Mucosa of stomach (tissue), 1 donor: ENCODE measurements around the gene WIZ.

Experiments used
- H3K27me3 ChIP-seq: one replicate; pipeline ENCODE4 v1.7.0; 2013; ENCODE audit warnings: mild to moderate bottlenecking, low read length; ENCODE audit not compliant: control insufficient read depth, insufficient read depth
- H3K36me3 ChIP-seq: one replicate; pipeline ENCODE4 v1.7.0; 2013; ENCODE audit warnings: low read length; ENCODE audit not compliant: control insufficient read depth, insufficient read depth
- H3K4me1 ChIP-seq: one replicate; pipeline ENCODE4 v1.7.0; 2013; ENCODE audit warnings: mild to moderate bottlenecking, low read length; ENCODE audit not compliant: control insufficient read depth, insufficient read depth
- H3K4me3 ChIP-seq: one replicate; pipeline ENCODE4 v1.7.0; 2013; ENCODE audit warnings: low read length
- H3K9ac ChIP-seq: one replicate; pipeline ENCODE4 v1.7.0; 2013; ENCODE audit warnings: mild to moderate bottlenecking, low read length, moderate library complexity
- H3K9me3 ChIP-seq: one replicate; pipeline ENCODE4 v1.7.0; 2013; ENCODE audit warnings: mild to moderate bottlenecking, low read length, moderate library complexity; ENCODE audit not compliant: control insufficient read depth
- donor health status: Pancreatic carcinoma.

Gene WIZ

DNA sequence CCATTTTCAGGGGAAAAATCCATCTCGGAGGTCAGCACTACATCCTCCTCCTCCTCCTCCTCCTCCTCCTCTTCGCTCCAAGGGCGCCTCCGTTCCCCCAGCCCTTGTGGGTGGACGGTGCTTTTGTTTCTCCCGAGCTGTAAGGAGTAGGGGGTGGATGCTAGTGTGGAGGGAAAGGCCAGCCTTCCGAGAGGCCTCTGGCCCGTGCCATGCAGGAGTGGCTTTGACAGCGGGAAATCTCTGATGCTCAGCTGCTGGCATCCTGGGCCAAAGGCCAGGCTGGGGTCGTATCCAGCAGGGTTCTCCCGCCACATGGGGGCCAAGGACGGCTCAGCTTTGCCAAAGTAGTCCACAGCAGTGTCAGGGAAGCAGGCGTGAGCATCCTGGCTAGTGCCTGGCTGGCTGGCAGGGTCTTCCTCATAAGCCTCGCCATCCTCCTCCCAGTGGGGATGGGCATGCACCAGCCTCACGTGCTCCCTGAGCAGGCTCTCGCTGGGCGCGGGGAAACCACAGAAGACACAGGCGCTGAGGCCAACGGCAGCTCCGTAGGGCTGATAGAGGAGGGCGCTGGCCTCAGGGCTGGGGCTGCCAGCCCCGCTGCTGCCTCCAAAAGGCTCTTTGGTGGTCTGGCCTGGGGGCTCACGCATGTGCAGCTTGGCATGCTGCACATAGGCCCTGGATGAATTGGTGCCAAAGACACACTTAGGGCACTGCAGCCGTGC lies 10.5 kb downstream of the WIZ start:
- Histone ChIP-seq H3K36me3 (no peaks in the 10 kb centered on the region), H3K9ac (no peak overlapping the region), H3K4me3 (no peak overlapping the region), H3K9me3 (no peaks in the 10 kb centered on the region), H3K27me3 (no peaks in the 10 kb centered on the region), H3K4me1 (no peaks in the 10 kb centered on the region)

DNA sequence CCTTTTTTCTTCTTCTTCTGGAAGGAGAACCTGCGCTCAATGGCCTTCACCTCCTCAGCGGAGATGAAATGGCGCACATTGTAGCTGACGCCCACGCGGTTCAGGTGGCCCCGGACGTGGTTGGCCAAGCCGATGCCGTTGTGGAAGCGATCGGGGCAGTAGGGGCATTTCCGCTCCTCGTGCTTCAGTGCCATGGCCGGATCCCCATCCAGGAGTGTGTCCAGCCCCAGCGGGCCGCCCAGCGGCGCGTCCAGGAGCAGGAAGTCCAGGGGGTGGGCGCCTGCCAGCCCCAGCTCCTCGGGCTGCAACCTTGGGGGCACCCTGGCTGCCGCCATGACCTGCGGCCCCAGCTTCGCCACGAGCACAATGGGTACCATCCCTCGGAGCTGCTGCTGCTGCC lies 11.2 kb downstream of the WIZ start:
- Histone ChIP-seq H3K9ac (no peak overlapping the region), H3K4me1 (peaks cover 1% of the 10 kb centered on the region), H3K27me3 (no peaks in the 10 kb centered on the region), H3K9me3 (no peaks in the 10 kb centered on the region), H3K4me3 (no peak overlapping the region), H3K36me3 (no peaks in the 10 kb centered on the region)

DNA sequence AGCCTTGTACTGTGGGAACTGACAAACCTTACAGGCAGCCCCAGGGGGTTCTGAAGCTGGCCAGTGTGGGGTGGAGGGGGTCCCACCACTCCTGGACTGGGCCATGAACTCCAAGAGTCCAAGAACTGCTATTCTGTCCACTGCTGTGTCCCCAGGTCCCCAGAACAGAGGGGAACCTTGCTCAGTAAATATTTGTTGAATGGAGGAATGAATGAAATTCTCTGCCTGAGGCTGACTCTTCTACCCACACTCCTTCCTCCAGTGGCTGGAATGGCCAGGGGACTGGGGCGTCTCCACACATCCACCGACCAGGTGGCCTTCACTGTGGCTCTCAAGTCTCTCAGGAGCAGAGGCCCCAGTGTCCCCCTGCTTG lies 11.6 kb downstream of the WIZ start:
- no peaks in the 10 kb centered on the region for H3K36me3 ChIP-seq
- H3K4me1 ChIP-seq, result peaks cover 6% of the 10 kb centered on the region
- H3K9me3 ChIP-seq, result no peaks in the 10 kb centered on the region
- no peak overlapping the region for H3K4me3 ChIP-seq
- no peaks in the 10 kb centered on the region for H3K27me3 ChIP-seq
- H3K9ac ChIP-seq, result no peak overlapping the region

DNA sequence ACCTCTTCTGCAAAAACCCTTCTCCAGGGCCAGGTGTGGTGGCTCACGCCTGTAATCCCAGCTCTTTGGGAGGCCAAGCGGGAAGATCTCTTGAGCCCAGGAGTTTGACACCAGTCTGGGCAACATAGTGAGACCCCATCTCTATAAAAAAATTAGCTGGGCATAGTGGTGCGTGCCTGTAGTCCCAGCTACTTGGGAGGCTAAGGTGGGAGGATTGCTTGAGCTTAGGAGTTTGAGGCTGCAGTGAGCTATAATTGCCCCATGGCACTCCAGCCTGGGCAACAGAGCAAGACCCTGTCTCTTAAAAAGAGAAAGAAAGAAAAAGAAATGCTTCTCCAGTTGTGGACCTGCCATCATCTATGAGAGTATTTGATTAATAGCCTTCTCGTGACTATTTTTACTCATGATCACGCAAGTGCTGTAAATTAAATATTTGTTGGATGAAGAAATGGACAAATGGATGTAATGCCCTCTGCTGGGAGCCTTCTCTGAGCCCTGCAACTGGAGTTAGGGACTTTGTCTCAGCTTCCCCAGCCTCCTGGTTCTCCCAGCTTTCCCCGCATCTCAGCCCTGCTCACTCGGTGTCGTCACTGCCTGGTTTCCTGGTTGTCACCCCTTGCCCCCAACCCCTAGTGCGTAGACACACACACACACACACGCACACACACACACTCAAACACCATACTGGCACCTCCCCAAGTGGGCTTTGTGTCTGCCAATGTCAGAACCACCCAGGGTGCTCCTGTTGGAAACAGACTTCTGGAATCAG lies 12.2 kb downstream of the WIZ start:
- Histone ChIP-seq H3K36me3 (no peaks in the 10 kb centered on the region), H3K9me3 (no peaks in the 10 kb centered on the region), H3K4me3 (no peak overlapping the region), H3K4me1 (peaks cover 9% of the 10 kb centered on the region), H3K9ac (no peak overlapping the region), H3K27me3 (no peaks in the 10 kb centered on the region)

DNA sequence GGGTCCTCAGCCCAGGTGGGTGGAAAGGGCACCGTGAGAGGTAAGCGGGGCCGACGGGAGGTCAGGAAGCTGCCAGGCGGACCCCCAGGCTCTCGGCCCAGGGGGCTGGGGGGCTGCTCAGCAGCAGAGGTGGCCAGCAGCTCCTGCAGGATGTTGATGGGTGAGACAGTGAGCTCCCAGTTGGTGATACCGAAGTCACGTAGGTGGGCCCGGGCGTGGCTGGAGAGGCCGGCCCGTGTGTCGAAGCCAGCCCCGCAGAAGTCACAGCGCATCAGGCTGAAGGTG lies 13.0 kb downstream of the WIZ start:
- no peak overlapping the region for H3K9ac ChIP-seq
- no peaks in the 10 kb centered on the region for H3K36me3 ChIP-seq
- peaks cover 10% of the 10 kb centered on the region for H3K4me1 ChIP-seq
- H3K9me3 ChIP-seq, result no peaks in the 10 kb centered on the region
- H3K4me3 ChIP-seq, result no peak overlapping the region
- no peaks in the 10 kb centered on the region for H3K27me3 ChIP-seq

DNA sequence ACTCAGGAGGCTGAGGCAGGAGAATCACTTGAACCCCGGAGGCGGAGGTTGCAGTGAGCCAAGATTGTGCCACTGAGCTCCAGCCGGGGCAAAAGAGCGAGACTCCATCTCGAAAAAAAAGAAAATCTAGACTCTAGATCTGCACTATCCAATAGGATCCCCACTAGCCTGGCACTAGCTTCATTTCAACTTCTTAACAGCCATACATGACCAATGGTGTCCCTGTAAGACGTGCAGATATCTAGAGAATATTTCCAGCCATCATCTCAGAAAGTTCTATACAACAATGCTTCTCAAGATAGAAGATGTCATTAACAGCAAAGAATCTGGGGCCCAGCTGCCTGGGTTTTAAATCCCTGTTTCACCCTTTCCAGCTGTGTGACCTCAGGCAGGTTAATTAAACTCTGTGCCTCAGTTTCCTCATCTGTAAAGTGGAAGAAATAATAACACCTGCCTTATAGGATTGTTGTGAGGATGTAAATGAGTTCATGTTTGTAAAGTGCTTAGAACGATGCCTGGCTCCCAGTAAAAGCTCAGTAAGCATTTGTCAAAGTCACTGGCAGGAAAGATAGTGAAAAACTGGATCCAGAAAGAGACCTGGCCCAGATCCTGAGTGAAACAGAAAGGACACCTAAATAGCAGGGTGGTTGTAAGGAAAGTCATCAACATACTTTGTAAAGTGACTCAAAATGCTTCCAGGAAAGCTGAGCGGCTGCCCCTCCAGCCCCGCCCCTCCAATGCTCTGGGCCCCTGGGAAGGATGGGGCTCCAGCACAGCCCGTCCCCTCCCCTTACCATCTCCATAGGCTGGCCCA lies 13.5 kb downstream of the WIZ start:
- Histone ChIP-seq H3K9me3 (no peaks in the 10 kb centered on the region), H3K36me3 (no peaks in the 10 kb centered on the region), H3K27me3 (no peaks in the 10 kb centered on the region), H3K4me1 (peaks cover 15% of the 10 kb centered on the region), H3K9ac (no peak overlapping the region), H3K4me3 (no peak overlapping the region)

DNA sequence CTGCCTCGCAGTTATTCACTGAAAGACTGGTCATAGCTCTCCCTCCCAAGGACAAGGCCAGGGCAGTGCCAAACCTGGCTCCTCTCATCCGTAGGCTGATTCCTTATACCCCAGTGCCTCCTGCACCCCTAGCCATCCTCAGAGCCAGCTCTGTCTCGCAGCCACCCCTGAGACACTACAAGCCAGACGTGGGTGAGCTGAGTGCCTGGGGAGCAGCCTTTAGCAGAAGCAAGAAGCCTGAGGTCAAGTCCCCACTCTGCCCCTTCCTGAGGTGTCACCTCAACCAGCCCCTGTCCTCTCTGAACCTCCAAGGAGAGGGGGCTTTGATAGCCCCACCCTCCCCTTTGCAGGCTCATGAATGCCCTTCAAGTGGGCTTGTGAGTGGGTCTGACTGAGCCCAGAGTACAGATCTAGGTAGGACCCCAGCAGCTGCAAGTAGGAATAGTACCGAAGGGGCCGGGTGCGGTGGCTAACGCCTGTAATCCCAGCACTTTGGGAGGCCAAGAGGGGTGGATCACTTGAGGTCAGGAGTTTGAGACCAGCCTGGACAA lies 16.2 kb downstream of the WIZ start:
- Histone ChIP-seq H3K27me3 (no peaks in the 10 kb centered on the region), H3K4me3 (peak overlapping the region; percentile 92), H3K4me1 (peaks cover 24% of the 10 kb centered on the region), H3K9me3 (no peaks in the 10 kb centered on the region), H3K9ac (peak overlapping the region; percentile 71), H3K36me3 (no peaks in the 10 kb centered on the region)

DNA sequence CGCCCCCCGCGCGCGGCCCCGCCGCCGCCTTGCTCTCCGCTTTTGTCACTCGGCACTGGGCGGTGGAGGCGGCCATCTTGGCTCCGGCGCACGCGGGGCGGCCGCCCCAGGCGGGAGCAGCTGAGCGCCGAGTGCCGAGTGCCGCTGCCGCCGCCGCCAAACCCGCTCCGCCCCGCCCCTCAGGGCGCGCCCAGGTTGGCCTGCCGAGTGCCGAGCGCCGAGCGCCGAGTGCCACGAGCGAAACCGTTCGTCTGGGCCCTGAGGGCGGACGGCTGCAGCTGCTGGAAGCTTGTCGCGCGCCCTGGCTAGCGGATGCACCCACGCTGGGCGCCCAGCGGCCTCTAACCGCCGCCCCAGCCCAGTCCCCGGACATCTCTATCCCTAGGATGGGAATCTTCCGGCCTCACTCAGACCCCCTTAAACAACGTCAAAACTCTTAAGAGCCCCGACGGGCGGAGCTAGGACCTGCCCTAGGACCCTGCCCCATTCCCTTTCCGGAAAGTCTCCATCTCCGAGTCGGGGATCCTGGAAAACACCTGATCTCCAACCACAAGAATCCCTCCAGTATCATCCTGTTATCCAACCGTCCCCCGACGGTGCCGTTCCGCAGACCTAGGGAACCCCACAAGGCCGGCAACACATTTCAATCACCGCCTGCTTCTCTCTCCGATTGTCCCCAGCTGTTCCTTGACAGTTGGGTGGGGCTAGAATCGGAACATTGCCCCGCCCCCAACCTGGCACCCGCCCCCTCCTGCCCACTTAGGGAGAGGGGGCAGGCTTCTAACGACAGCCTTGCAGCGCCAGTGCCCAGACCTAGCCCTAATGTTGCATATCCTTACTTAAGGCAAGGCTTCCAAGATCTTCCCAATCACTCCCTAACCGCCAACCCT lies 16.9 kb downstream of the WIZ start:
- Histone ChIP-seq H3K36me3 (no peaks in the 10 kb centered on the region), H3K9ac (peak overlapping the region; percentile 71), H3K4me3 (peak overlapping the region; percentile 92), H3K9me3 (no peaks in the 10 kb centered on the region), H3K4me1 (peaks cover 24% of the 10 kb centered on the region), H3K27me3 (no peaks in the 10 kb centered on the region)

DNA sequence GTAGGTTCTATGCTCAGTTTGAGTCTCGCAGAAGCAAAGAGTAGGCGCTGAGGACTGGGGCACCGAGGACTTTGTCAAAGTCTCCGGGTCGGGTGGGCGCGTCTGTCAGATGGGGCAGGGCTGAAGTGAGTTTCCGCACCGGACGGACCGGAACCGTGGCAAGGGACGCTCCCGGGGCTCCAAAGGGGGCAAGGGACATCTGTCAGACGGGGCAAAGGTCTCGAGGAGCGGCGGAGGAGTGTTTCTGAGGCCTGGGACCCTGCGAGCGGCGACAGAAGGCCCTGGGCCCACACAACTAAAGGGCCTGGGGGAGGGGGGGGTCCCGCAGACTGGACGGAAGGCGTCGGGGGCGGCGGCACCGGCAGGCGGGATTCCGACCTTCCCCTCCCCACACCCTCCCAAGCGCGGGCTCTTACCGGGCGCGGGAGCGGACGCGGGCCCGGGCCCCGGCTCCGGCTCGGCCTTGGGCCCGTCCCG lies 17.7 kb downstream of the WIZ start:
- Histone ChIP-seq H3K36me3 (no peaks in the 10 kb centered on the region), H3K9me3 (no peaks in the 10 kb centered on the region)

DNA sequence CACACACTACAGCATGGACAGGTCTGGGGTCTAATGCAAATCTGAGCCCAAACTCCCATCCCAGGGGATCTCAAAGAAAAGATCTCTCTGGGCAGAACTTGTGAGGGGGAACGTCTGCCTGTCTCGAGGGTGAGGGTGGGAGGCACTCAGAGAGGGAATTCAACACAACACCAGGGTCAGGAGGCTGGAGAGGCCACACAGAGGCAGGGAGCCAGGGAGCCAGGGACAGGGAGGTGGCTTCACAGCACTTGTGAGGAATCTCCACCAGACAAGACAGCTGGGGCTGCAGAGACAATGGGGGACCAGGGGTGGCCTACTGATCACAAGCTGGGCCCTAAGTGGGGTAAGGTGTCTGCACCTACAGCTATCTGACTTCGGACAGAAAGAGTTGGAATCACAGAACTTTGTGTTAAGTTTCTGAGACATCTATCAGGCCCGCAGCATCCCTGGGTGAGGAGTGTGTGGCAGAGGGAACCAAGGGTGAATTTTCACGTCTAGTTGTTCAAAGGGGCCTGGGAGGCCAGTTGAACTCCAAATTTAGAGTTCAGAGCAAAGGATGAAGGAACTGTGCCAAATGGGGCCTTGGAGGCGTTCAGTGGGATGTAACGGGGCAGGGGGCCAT lies 18.2 kb downstream of the WIZ start:
- Histone ChIP-seq H3K9me3 (no peaks in the 10 kb centered on the region), H3K4me1 (peaks cover 24% of the 10 kb centered on the region), H3K36me3 (no peaks in the 10 kb centered on the region), H3K9ac (peak overlapping the region; percentile 74), H3K4me3 (peak overlapping the region; percentile 50), H3K27me3 (no peaks in the 10 kb centered on the region)

More for the DNA sequence above, 17.7 kb downstream of the WIZ start:
- H3K4me3 ChIP-seq, result peak overlapping the region; percentile 50
- H3K4me1 ChIP-seq, result peaks cover 24% of the 10 kb centered on the region
- H3K27me3 ChIP-seq, result no peaks in the 10 kb centered on the region
- H3K9ac ChIP-seq, result peak overlapping the region; percentile 74

DNA sequence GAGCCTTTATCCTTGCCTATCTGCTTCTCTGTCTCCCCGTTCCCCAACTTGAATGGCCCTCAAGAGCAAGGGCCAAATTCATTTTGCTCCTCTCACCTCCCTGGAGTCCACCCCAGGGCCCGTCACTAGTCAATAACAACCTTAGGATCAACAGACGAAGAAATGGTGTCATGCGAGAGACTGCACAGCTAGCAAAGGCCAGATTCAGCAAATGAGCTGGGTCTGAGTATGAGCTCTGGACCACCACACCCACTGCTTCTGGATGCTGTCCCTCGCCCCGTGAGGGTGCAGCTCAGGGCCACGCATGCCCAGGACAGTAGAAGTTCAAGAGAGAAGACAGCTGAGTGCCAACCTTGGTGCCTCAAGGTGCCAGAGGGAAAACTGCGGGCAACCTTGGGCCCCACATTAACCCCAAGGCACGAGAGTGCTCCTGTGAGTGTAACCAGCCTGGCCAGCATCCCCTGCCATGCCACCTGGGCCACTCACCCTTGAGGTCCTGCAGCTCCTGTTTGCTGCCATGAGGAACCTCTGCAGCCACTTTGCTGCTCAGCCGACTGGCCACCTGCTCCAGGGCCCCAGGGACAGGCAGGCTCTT lies 19.1 kb downstream of the WIZ start:
- H3K9ac ChIP-seq, result no peak overlapping the region
- H3K4me3 ChIP-seq, result no peak overlapping the region
- no peaks in the 10 kb centered on the region for H3K27me3 ChIP-seq
- H3K4me1 ChIP-seq, result peaks cover 24% of the 10 kb centered on the region
- no peaks in the 10 kb centered on the region for H3K36me3 ChIP-seq
- H3K9me3 ChIP-seq, result no peaks in the 10 kb centered on the region
